Astrocyte (in vitro differentiated cells and primary cell): ENCODE measurements around the gene EBI3. TPM values are rescaled to one million over a fixed set of nuclear protein-coding genes. Genes with fewer than 3 reads are reported as not detected.

Experiments used
- DNase-seq: peaks from one replicate; pipeline ENCODE4 v3.0.0-alpha.2; 2010; ENCODE audit warnings: low read depth
- FAIRE-seq: peaks from 2 replicates; lab custom pipeline; 2011; peaks lifted over from hg19 to GRCh38; lab: Jason Lieb, UNC
- H2AFZ ChIP-seq: 2 replicates; pipeline ENCODE4 v1.6.0; 2012; ENCODE audit warnings: low read depth, low read length, inconsistent platforms
- H3K27ac ChIP-seq: 2 replicates; pipeline ENCODE4 v1.5.1; 2011; ENCODE audit warnings: low read depth, low read length, inconsistent platforms
- H3K27me3 ChIP-seq: 2 replicates; pipeline ENCODE4 v1.6.0; 2011; ENCODE audit warnings: low read length, inconsistent platforms; ENCODE audit not compliant: insufficient read depth
- H3K36me3 ChIP-seq: 2 replicates; pipeline ENCODE4 v1.5.1; 2011; ENCODE audit warnings: low read length, inconsistent platforms; ENCODE audit not compliant: insufficient read depth
- H3K4me1 ChIP-seq: 2 replicates; pipeline ENCODE4 v1.5.1; 2011; ENCODE audit warnings: low read length, inconsistent platforms; ENCODE audit not compliant: insufficient read depth
- H3K4me2 ChIP-seq: 2 replicates; pipeline ENCODE4 v1.6.0; 2012; ENCODE audit warnings: low read length, inconsistent platforms
- H3K4me3 ChIP-seq: 2 replicates; pipeline ENCODE4 v1.5.1; 2011; ENCODE audit warnings: low read depth, mild to moderate bottlenecking, low read length, inconsistent platforms; ENCODE audit not compliant: insufficient read depth
- H3K79me2 ChIP-seq: 2 replicates; pipeline ENCODE4 v1.6.0; 2012; ENCODE audit warnings: mild to moderate bottlenecking, low read length, inconsistent platforms; ENCODE audit not compliant: insufficient read depth
- H3K9ac ChIP-seq: 2 replicates; pipeline ENCODE4 v1.6.0; 2012; ENCODE audit warnings: mild to moderate bottlenecking, low read length, inconsistent platforms
- H3K9me3 ChIP-seq: 2 replicates; pipeline ENCODE4 v1.5.1; 2012; ENCODE audit warnings: low read depth, mild to moderate bottlenecking, low read length, inconsistent platforms; ENCODE audit not compliant: insufficient read depth
- H4K20me1 ChIP-seq: 2 replicates; pipeline ENCODE4 v1.6.0; 2012; ENCODE audit warnings: low read length, inconsistent platforms; ENCODE audit not compliant: insufficient read depth
- H3K27ac Mint-ChIP-seq: one replicate; pipeline ENCODE4 v1.8.0; 2021; ENCODE audit warnings: mild to moderate bottlenecking, mixed read lengths; ENCODE audit not compliant: unreplicated experiment
- H3K27me3 Mint-ChIP-seq: one replicate; pipeline ENCODE4 v1.8.0; 2021; ENCODE audit warnings: low read depth, mixed read lengths; ENCODE audit not compliant: unreplicated experiment
- H3K36me3 Mint-ChIP-seq: one replicate; pipeline ENCODE4 v1.8.0; 2021; ENCODE audit warnings: low read depth, mixed read lengths; ENCODE audit not compliant: unreplicated experiment
- H3K4me1 Mint-ChIP-seq: one replicate; pipeline ENCODE4 v1.8.0; 2021; ENCODE audit warnings: low read depth, mixed read lengths; ENCODE audit not compliant: unreplicated experiment
- H3K4me3 Mint-ChIP-seq: one replicate; pipeline ENCODE4 v1.8.0; 2021; ENCODE audit warnings: mild to moderate bottlenecking, moderate library complexity, mixed read lengths; ENCODE audit not compliant: unreplicated experiment
- H3K9me3 Mint-ChIP-seq: one replicate; pipeline ENCODE4 v1.8.0; 2021; ENCODE audit warnings: mild to moderate bottlenecking, mixed read lengths; ENCODE audit not compliant: unreplicated experiment
- EZH2 ChIP-seq: IDR thresholded peaks from 2 replicates; pipeline ENCODE4 v1.6.1; 2012; ENCODE audit warnings: mild to moderate bottlenecking, low read length, inconsistent platforms; ENCODE audit not compliant: insufficient read depth
- total RNA-seq: library from RNA; stranded (reverse); gene quantifications from 2 replicates; pipeline ENCODE4 v1.2.1, GENCODE V29; 2021
- TF ChIP-seq, protein P1 (sequence below): IDR thresholded peaks from 2 replicates; pipeline ENCODE4 v1.5.1; 2011; ENCODE audit warnings: low read depth, mild to moderate bottlenecking, inconsistent platforms, low read length, moderate library complexity; ENCODE audit not compliant: insufficient read depth

EBI3 gene
- total RNA-seq, 1 donor from 2014 or later = 5.4 TPM

DNA sequence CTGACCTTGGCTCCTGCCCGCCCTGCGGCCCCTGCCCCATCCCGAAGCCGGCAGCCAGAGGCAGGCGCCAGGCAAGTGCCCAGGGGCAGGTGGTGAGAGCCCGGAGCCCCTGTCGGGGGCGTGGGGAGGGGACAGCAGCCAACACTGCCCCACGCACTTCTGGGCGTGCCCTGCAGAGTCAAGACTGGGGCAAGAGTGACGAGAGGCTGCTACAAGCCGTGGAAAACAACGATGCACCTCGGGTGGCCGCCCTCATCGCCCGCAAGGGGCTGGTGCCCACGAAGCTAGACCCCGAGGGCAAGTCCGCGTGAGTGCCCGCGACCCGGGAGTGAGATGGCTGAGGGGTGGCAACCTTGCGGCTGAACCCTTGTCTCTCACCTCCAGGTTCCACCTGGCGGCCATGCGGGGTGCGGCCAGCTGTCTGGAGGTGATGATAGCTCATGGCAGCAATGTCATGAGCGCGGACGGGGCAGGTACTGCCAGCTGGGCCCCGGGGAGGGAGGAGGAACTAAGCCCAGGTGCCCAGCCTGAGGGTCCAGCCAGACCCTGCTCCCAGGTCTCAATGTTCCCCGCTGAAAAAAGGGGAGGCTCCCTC is 29.5 kb upstream of the EBI3 start:
- Mint-ChIP-seq H3K27me3 (peaks cover 53% of the 10 kb centered on the region), H3K9me3 (peaks cover 8% of the 10 kb centered on the region), H3K27ac (no peak overlapping the region), H3K4me3 (no peak overlapping the region), H3K4me1 (peaks cover 2% of the 10 kb centered on the region), H3K36me3 (peaks cover 5% of the 10 kb centered on the region)
- no peaks in the 10 kb centered on the region for H3K9me3 ChIP-seq
- H3K9ac ChIP-seq = no peak overlapping the region
- no peak overlapping the region for H3K4me3 ChIP-seq
- H2AFZ ChIP-seq = no peak overlapping the region
- peaks cover 28% of the 10 kb centered on the region for H3K27me3 ChIP-seq
- TF ChIP-seq, protein P1, sequence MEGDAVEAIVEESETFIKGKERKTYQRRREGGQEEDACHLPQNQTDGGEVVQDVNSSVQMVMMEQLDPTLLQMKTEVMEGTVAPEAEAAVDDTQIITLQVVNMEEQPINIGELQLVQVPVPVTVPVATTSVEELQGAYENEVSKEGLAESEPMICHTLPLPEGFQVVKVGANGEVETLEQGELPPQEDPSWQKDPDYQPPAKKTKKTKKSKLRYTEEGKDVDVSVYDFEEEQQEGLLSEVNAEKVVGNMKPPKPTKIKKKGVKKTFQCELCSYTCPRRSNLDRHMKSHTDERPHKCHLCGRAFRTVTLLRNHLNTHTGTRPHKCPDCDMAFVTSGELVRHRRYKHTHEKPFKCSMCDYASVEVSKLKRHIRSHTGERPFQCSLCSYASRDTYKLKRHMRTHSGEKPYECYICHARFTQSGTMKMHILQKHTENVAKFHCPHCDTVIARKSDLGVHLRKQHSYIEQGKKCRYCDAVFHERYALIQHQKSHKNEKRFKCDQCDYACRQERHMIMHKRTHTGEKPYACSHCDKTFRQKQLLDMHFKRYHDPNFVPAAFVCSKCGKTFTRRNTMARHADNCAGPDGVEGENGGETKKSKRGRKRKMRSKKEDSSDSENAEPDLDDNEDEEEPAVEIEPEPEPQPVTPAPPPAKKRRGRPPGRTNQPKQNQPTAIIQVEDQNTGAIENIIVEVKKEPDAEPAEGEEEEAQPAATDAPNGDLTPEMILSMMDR = no peak
- H3K36me3 ChIP-seq = no peaks in the 10 kb centered on the region
- H3K4me1 ChIP-seq = no peaks in the 10 kb centered on the region
- DNase-seq (no peak), FAIRE-seq (no peak)
- peaks cover 5% of the 10 kb centered on the region for H4K20me1 ChIP-seq
- H3K27ac ChIP-seq = no peak overlapping the region
- H3K4me2 ChIP-seq = no peak overlapping the region
- H3K79me2 ChIP-seq = no peaks in the 10 kb centered on the region

DNA sequence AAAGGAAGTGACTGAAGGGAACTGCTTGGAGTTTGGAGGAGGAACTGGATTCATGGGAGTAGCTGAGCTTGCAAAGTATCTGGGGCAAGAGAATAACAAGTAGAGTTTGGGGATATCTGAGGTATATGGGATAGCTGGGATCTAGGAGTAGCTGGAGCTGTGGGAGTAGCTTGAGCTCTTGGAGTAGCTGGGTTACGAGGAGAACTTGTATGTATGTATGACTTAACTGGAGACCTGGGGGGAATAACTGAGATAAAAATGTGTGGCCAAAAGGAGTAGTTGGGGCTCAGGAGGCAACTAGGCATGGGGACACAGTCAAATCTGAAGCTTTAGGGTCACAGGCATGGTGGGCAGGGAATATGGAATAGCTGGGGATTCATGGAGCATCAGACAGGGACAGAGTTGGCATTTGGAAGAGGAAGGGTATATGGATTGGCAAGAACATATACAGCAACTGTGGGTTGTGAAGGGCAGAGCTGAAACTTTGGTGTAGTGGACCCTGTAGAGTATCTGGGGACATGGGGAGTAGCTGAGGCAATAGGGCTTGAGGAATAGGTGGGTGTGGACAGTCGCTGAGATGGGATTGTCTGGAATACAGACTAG is 28.3 kb upstream of the EBI3 start:
- no peak for DNase-seq
- peaks cover 42% of the 10 kb centered on the region for H3K27me3 Mint-ChIP-seq
- H3K27ac ChIP-seq = no peak overlapping the region
- H3K9ac ChIP-seq = no peak overlapping the region
- no peak overlapping the region for H2AFZ ChIP-seq
- H3K9me3 Mint-ChIP-seq = peaks cover 8% of the 10 kb centered on the region
- H3K9me3 ChIP-seq = no peaks in the 10 kb centered on the region
- no peak overlapping the region for H3K4me3 ChIP-seq
- no peak overlapping the region for H3K4me3 Mint-ChIP-seq
- peaks cover 2% of the 10 kb centered on the region for H3K4me1 Mint-ChIP-seq
- no peak overlapping the region for H3K27ac Mint-ChIP-seq
- H3K79me2 ChIP-seq = no peaks in the 10 kb centered on the region
- no peaks in the 10 kb centered on the region for H3K4me1 ChIP-seq
- TF ChIP-seq, protein P1 = no peak
- no peak for TF ChIP-seq EZH2
- peaks cover 2% of the 10 kb centered on the region for H3K36me3 Mint-ChIP-seq
- no peaks in the 10 kb centered on the region for H3K36me3 ChIP-seq
- peaks cover 5% of the 10 kb centered on the region for H4K20me1 ChIP-seq
- H3K4me2 ChIP-seq = no peak overlapping the region
- peaks cover 26% of the 10 kb centered on the region for H3K27me3 ChIP-seq
- no peak for FAIRE-seq

DNA sequence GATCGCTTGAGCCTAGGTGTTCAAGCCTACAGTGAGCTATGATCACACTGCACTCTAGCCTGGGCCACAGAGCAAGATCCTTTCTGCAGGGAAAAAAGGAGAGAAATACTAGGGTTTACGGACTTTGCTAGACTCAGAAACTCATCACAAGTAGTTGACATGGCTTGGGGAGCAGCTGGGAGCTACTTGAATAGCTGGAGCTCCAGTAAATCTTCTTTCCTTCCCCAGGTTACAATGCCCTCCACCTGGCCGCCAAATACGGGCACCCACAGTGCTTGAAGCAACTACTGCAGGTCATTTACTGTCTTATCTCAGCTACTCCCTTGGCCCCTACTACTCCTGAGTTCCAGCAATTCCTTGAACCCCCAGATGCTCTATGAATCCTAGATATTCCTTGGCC is 27.5 kb upstream of the EBI3 start:
- Histone ChIP-seq H3K9me3 (no peaks in the 10 kb centered on the region), H3K36me3 (no peaks in the 10 kb centered on the region), H3K27ac (no peak overlapping the region), H2AFZ (no peak overlapping the region), H4K20me1 (peaks cover 5% of the 10 kb centered on the region), H3K79me2 (no peaks in the 10 kb centered on the region), H3K9ac (no peak overlapping the region), H3K27me3 (peaks cover 26% of the 10 kb centered on the region), H3K4me2 (no peak overlapping the region), H3K4me1 (no peaks in the 10 kb centered on the region), H3K4me3 (no peak overlapping the region)
- peaks cover 2% of the 10 kb centered on the region for H3K36me3 Mint-ChIP-seq
- H3K9me3 Mint-ChIP-seq = peaks cover 8% of the 10 kb centered on the region
- no peak overlapping the region for H3K27ac Mint-ChIP-seq
- peaks cover 2% of the 10 kb centered on the region for H3K4me1 Mint-ChIP-seq
- DNase-seq = no peak
- FAIRE-seq = no peak
- H3K4me3 Mint-ChIP-seq = no peak overlapping the region
- no peak for TF ChIP-seq EZH2
- TF ChIP-seq, protein P1 = no peak
- H3K27me3 Mint-ChIP-seq = peaks cover 39% of the 10 kb centered on the region
